Common myeloid progenitor, CD34-positive (primary cell): ENCODE measurements around the gene IFFO2. TPM values are rescaled to one million over a fixed set of nuclear protein-coding genes. Genes with fewer than 3 reads are reported as not detected.

Experiments
- CTCF ChIA-PET: fragments of 350-600 bp; sonication (Branson Sonifier 250); formaldehyde crosslinking; loops from one replicate; lab custom pipeline; 2021; ENCODE audit warnings: antibody characterized with exemption; lab: Charles Lee
- POLR2A ChIA-PET: fragments of 350-600 bp; sonication (Branson Sonifier 250); formaldehyde crosslinking; loops from one replicate; lab custom pipeline; 2021; ENCODE audit warnings: antibody characterized with exemption; lab: Charles Lee
- DNase-seq, 3 donors: peaks; one replicate each; pipeline versions ENCODE4 v3.0.0 to v3.0.0-alpha.2; 2013
- H3K27ac ChIP-seq, 2 experiments: 1 replicate in 1 of 2; 2 replicates in 1 of 2; pipeline ENCODE4 v1.7.0; 2013; ENCODE audit warnings: inconsistent platforms in 2 of 2, low read length in 2 of 2, mild to moderate bottlenecking in 2 of 2, low read depth in 1 of 2, moderate library complexity in 1 of 2; ENCODE audit not compliant: severe bottlenecking in 2 of 2, insufficient read depth in 1 of 2, poor library complexity in 1 of 2
- H3K27me3 ChIP-seq, 5 experiments: replicated peaks in 2 of 5; 1 replicate in 3 of 5; 2 replicates in 2 of 5; pipeline versions ENCODE4 v1.6.1 to v1.7.0; 2013; ENCODE audit warnings: low read length in 4 of 5, mild to moderate bottlenecking in 2 of 5, moderate library complexity in 2 of 5, inconsistent platforms in 1 of 5; ENCODE audit not compliant: insufficient read depth in 5 of 5, control insufficient read depth in 4 of 5
- H3K36me3 ChIP-seq, 4 experiments: 1 replicate in 2 of 4; 2 replicates in 2 of 4; pipeline versions ENCODE4 v1.6.1 to v1.7.0; 2013; ENCODE audit warnings: low read length in 3 of 4, control low read depth in 1 of 4, mild to moderate bottlenecking in 1 of 4; ENCODE audit not compliant: control insufficient read depth in 4 of 4, insufficient read depth in 4 of 4
- H3K4me1 ChIP-seq, 4 experiments: 1 replicate in 3 of 4; 2 replicates in 1 of 4; pipeline versions ENCODE4 v1.6.1 to v1.7.1; 2013; ENCODE audit warnings: low read length in 3 of 4, mild to moderate bottlenecking in 3 of 4, control low read depth in 1 of 4, inconsistent platforms in 1 of 4, moderate library complexity in 1 of 4; ENCODE audit not compliant: control insufficient read depth in 4 of 4, insufficient read depth in 4 of 4; ENCODE audit errors: control extremely low read depth in 1 of 4
- H3K4me3 ChIP-seq, 7 experiments: 1 replicate in 4 of 7; 2 replicates in 3 of 7; pipeline versions ENCODE4 v1.5.1 to v1.7.0; 2013; ENCODE audit warnings: mild to moderate bottlenecking in 7 of 7, low read length in 6 of 7, moderate library complexity in 6 of 7, inconsistent platforms in 2 of 7, low read depth in 2 of 7, control low read depth in 1 of 7; ENCODE audit not compliant: insufficient read depth in 4 of 7, control insufficient read depth in 1 of 7; ENCODE audit errors: extremely low read depth in 1 of 7
- H3K9me3 ChIP-seq, 5 experiments: 1 replicate in 4 of 5; 2 replicates in 1 of 5; pipeline versions ENCODE4 v1.6.1 to v1.7.1; 2013; ENCODE audit warnings: low read length in 4 of 5, mild to moderate bottlenecking in 2 of 5, inconsistent platforms in 1 of 5, low read depth in 1 of 5, moderate library complexity in 1 of 5; ENCODE audit not compliant: control insufficient read depth in 4 of 5, insufficient read depth in 2 of 5; ENCODE audit errors: control extremely low read depth in 1 of 5
- WGBS: methylation state at CpG from one replicate; pipeline ENCODE4 v1.1.5; 2013; ENCODE audit not compliant: insufficient coverage; 5-methylcytosine and 5-hydroxymethylcytosine counted together
- polyA plus RNA-seq: library from polyadenylated mRNA; unstranded; fragments of 120-200 nt; gene quantifications from one replicate; pipeline ENCODE4 v1.2.1, GENCODE V29; 2013

The IFFO2 gene
- 25.7 TPM for polyA plus RNA-seq

DNA sequence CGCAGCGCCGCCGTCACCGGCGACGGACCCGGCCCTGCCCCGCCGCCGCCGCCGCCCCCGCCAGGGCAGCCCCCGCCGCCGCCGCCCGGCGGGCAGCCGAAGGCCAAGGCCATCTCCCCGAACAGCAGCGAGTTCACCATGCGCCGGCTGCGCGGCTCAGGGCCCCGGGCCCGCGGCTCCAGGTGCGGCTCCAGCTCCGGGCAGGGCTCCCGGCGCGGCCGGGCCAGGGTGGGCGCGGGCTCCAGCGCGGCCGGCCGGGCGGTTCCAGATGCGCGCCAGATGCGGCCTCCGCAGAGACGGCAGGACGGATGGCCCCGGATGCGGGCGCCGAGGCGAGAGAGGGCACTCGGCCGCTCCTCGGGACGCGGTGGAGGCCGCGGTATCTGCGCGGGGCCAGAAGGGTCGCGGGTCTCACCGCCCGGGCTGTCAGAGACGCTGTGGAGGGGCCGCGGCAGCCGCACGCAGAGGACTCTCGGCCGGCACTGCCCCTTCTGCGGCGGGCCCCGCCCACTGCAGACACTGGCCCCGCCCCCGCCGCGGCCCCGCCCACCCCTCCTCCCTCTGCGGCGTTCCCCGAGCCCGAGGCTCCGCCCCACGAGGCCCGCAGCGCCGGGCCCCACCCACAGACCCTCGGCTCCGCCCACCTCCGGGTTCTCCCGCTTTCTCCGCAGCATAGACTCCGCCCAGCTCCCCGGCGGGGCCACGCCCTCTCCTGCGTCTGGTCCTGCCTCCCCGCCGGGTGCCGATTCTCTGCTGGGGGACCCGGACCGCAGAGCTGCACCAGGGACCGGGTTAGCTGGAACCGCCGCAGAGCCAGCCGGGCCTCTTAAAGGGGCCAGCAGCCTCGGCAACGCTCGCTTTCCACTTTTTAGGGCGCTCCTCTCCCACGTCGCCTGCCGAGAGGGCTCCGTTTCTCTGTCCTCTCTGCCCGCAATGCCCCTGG, at the start of gene IFFO2:
IFFO2 (minus strand) TSS at position 484 of the 943 bp plus-strand sequence; CDS start at position 140, 344 bp downstream.
- ChIA-PET CTCF (interaction anchor here (0.8 to 8.4 kb wide), 8 partner anchors 11 to 49 kb away, joined by 3 to 86 read pairs (median 6); no protein-coding TSS in a partner anchor), POLR2A (interaction anchor here (1.6 to 2.2 kb wide), 2 partner anchors 33 to 48 kb away, joined by 7 to 9 read pairs; no protein-coding TSS in a partner anchor)
- Histone ChIP-seq H3K36me3 (peaks cover 0 to 7% (median 0%) of the 10 kb centered on the region in 4 experiments), H3K27me3 (peaks cover 0 to 4% (median 2%) of the 10 kb centered on the region in 5 experiments), H3K27ac (no peak within 1 kb of the TSS), H3K4me1 (peaks cover 11 to 56% (median 56%) of the 10 kb centered on the region in 4 experiments), H3K4me3 (peak within 1 kb of the TSS; percentile 65 to 90 (median 76)), H3K9me3 (no peaks in the 10 kb centered on the region)
- peak; percentile 89 to 95 (median 94) for DNase-seq
- WGBS = under 1% methylated on average over 86 of the region's 119 CpGs

DNA sequence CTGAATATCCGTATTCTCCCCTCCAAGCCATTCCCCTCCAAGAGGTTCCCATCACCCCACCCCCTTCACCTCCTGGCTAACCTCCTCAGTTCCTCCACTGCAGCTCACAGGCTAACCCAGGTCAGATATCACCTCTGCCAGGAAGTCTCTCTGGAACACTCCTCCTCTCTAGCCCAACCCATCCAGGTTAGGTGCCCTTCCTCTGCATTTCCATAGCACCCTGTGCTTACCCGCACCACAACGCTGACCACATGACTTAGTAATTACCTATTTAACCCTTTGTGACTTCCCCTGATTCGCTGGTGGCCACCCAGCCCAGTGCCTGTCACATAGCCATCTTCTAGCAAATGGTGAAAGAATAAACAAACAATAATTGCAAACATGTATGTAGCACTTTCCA, 49.5 kb upstream of the IFFO2 start:
- ChIA-PET POLR2A (no interaction called here), CTCF (no interaction called here)
- no peaks in the 10 kb centered on the region for H3K36me3 ChIP-seq
- no peak overlapping the region for H3K4me3 ChIP-seq
- H3K4me1 ChIP-seq = peaks cover 0 to 6% (median under 1%) of the 10 kb centered on the region in 4 experiments
- WGBS = 14% methylated on average over 2 of the region's 4 CpGs
- peaks cover 0 to 16% (median 5%) of the 10 kb centered on the region in 5 experiments for H3K9me3 ChIP-seq
- no peak for DNase-seq
- no peak overlapping the region for H3K27ac ChIP-seq
- H3K27me3 ChIP-seq = peaks cover 0 to 13% (median 6%) of the 10 kb centered on the region in 5 experiments

DNA sequence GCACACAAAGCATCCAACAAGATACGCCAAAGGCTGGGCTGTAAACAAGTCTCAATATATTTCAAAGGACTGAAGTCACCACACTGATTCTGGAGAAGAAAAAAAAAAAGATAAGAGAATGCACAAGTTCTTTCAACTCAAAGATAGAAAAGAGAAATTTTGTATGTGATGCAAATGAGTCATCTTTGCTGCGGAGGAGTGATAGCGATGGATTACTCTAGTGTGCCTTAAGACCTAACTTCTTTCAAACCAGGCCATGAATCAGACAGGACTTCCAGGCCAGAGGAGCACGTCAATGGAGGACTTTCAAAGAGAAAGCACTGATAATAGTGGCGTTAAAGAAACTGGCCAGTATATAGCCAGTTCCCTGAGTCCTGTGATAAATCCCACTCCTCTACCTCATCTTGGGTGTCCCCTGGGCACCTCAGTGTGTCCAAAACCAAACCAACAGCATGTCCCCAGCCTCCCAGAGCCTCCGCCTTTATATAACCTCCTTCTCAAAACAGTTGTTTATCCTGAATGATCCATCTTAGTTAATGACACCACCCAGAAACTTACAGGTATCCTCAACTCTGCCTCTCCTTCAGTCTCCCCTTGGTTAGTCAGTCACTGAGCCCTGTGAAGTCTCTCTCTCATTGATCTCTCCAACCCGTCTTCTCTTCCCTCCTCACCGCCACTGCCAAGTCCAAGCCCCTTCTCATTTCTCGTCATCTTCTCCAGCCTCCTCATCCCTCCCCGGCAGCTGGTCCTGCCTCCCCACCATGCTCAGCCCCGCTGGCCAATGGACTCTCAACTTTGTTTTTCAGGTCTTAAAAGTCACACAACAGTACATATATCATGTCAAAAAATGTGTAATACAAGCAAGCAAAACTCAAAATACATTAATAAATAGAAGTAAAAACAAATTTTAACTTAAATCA, 47.2 kb upstream of the IFFO2 start:
- no peak overlapping the region for H3K27ac ChIP-seq
- no peaks in the 10 kb centered on the region for H3K4me1 ChIP-seq
- H3K27me3 ChIP-seq = peaks cover 0 to 15% (median 4%) of the 10 kb centered on the region in 5 experiments
- ChIA-PET CTCF (no interaction called here), POLR2A (no interaction called here)
- H3K9me3 ChIP-seq = peaks cover 5 to 29% (median 5%) of the 10 kb centered on the region in 5 experiments
- no peak for DNase-seq
- H3K36me3 ChIP-seq = no peaks in the 10 kb centered on the region
- no peak overlapping the region for H3K4me3 ChIP-seq
- 97% methylated on average over 11 of the region's 11 CpGs for WGBS

DNA sequence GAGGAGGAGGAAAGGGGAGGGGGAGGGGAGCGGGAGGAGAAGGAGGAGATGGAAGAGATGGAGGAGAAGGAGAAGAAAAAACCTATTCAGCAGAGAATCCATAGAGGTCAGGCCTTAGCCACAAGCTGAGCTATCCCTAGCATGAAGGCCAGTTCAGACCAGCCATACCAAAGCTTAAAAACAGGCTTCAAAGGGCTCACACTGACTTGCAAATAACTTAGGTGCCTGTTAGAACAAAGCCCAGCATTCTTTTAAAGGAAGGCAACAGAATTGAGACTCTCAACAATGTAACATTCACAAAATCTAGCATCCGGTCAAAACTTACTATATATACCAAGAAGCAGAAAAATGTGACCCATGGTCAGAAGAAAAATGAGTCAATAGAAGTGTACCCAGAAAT, 43.6 kb upstream of the IFFO2 start:
- Histone ChIP-seq H3K4me1 (no peaks in the 10 kb centered on the region), H3K4me3 (no peak overlapping the region), H3K36me3 (no peaks in the 10 kb centered on the region), H3K9me3 (peaks cover 5 to 29% (median 5%) of the 10 kb centered on the region in 5 experiments), H3K27me3 (peaks cover 0 to 10% (median 3%) of the 10 kb centered on the region in 5 experiments), H3K27ac (no peak overlapping the region)
- CTCF ChIA-PET = no interaction called here
- no peak for DNase-seq
- POLR2A ChIA-PET = no interaction called here
- no CpG with 5 or more reads among the region's 2 CpGs for WGBS

DNA sequence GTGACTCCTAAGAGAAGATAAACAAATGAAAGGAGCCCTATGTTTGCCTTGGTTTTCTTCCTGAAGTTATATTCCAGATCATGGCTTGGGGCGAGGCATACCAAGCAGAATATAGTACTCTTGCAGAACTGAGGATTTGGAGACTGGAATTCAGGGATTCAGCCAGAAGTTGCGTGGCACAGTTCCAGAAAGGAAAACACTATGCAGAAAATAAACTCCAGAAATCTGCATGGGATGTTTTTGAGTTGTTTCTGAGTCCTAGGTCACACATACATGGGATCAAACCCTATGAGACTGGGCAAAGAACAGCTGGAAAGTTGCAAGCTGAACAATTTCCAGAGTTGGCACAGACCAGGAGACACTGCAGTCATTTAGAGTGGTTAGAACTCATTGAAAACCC, 42.9 kb upstream of the IFFO2 start:
- CTCF ChIA-PET = no interaction called here
- Histone ChIP-seq H3K27me3 (peaks cover 0 to 10% (median 3%) of the 10 kb centered on the region in 5 experiments), H3K27ac (no peak overlapping the region), H3K4me3 (no peak overlapping the region), H3K36me3 (no peaks in the 10 kb centered on the region), H3K4me1 (no peaks in the 10 kb centered on the region), H3K9me3 (peaks cover 5 to 29% (median 5%) of the 10 kb centered on the region in 5 experiments)
- 95% methylated on average over 2 of the region's 2 CpGs for whole genome bisulfite sequencing
- DNase-seq = no peak
- POLR2A ChIA-PET = no interaction called here

DNA sequence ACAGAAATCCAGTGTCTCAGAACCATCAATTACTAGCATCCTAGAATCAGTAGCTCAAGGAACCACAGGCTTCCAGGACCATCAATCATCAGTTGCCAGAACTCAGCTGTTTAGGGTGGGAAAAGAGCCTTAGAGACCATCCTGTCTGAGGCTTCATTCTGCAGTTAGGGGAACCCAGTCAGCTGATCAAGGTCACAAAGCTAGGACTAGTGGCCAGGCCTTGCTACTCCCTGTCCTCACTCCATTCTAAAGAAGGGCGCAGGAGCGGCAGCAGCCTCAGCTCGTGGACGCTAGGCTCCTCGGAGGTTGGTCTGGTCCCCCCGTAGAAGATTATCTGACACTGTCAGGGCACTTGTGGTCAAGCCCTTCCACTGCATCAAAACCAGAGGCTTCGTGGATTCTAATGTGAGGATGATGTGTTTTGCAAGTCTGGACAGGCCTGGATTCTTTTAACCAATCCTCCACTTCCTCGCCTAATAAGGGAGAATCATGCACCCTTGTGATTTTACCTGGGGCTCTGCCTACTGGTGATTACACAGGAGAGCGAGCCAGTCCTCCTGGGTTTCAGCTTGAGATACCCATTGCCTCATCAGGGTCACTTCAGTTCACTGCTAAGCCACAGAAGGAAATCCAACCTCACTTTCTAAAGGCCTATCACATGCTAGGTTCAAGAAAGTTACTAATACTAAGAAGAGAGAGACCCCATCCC, 41.7 kb upstream of the IFFO2 start:
- Histone ChIP-seq H3K27me3 (peaks cover 0 to 3% (median 0%) of the 10 kb centered on the region in 5 experiments), H3K4me1 (no peaks in the 10 kb centered on the region), H3K4me3 (no peak overlapping the region), H3K36me3 (no peaks in the 10 kb centered on the region), H3K9me3 (peaks cover 5 to 26% (median 5%) of the 10 kb centered on the region in 5 experiments), H3K27ac (no peak overlapping the region)
- no peak for DNase-seq
- CTCF ChIA-PET = no interaction called here
- 83% methylated on average over 3 of the region's 9 CpGs for WGBS
- POLR2A ChIA-PET = no interaction called here
